22Rv1 (cell line): ENCODE measurements around the gene XPO4.

Experiments used
- ZFX ChIP-seq: fragments of 450-650 bp; IDR thresholded peaks from 2 replicates; pipeline ENCODE4 v1.6.1; 2017; ENCODE audit warnings: antibody characterized with exemption, borderline replicate concordance
- TF ChIP-seq, protein P1 (sequence below): fragments of 450-650 bp; IDR thresholded peaks from 2 replicates; pipeline ENCODE4 v1.5.1; 2017; ENCODE audit warnings: mild to moderate bottlenecking

DNA sequence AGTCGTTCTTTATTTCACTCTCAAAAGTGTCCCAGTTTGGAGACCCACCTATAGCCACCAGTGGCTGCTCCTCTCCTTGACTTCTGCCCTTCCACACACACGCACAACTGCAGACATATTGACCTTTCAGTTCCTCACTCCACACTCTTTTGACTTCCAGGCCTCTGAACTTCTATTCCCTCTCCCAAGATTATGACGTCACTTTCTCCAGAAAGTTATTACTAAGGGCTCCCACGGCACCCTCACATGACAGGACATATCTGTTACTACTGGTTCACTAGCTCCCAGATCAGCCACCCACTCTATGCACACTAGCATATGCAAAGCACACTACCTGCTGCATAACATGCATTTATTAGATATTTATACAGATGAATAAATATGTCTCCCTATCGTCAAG is 45.9 kb downstream of the XPO4 start:
- TF ChIP-seq, protein P1, sequence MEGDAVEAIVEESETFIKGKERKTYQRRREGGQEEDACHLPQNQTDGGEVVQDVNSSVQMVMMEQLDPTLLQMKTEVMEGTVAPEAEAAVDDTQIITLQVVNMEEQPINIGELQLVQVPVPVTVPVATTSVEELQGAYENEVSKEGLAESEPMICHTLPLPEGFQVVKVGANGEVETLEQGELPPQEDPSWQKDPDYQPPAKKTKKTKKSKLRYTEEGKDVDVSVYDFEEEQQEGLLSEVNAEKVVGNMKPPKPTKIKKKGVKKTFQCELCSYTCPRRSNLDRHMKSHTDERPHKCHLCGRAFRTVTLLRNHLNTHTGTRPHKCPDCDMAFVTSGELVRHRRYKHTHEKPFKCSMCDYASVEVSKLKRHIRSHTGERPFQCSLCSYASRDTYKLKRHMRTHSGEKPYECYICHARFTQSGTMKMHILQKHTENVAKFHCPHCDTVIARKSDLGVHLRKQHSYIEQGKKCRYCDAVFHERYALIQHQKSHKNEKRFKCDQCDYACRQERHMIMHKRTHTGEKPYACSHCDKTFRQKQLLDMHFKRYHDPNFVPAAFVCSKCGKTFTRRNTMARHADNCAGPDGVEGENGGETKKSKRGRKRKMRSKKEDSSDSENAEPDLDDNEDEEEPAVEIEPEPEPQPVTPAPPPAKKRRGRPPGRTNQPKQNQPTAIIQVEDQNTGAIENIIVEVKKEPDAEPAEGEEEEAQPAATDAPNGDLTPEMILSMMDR = no peak
- no peak for TF ChIP-seq ZFX
